Activated CD4-positive, alpha-beta T cell treated with anti-CD3 and anti-CD28 coated beads, Interleukin-2, amount 50 U/mL, for 1 hour (primary cell): ENCODE data around the gene SSNA1.
A peak's percentile ranks its signal among the peaks of the same experiment; 100 is the strongest.

Source experiments
- DNase-seq: peaks from one replicate; pipeline ENCODE4 v3.0.0-alpha.2; 2020

The SSNA1 gene

GRCh38 chr9:137156567-137157375, 31.7 kb upstream of the SSNA1 start:
- DNase-seq, result peak; percentile 57

- DNase-seq, result no peak
These were observed 30.7 kb upstream of the SSNA1 start for GRCh38 chr9:137157618-137158415.

GRCh38 chr9:137158625-137159024, 29.9 kb upstream of the SSNA1 start:
- no peak for DNase-seq

GRCh38 chr9:137159105-137160053, 29.1 kb upstream of the SSNA1 start:
- no peak for DNase-seq

GRCh38 chr9:137160054-137160425, 28.4 kb upstream of the SSNA1 start:
- DNase-seq, result no peak

- DNase-seq, result no peak
These were observed 27.5 kb upstream of the SSNA1 start for GRCh38 chr9:137160716-137161557.

- no peak for DNase-seq
These were observed 26.7 kb upstream of the SSNA1 start for GRCh38 chr9:137161558-137162486.

- no peak for DNase-seq
These were observed 25.7 kb upstream of the SSNA1 start for GRCh38 chr9:137162505-137163364.

GRCh38 chr9:137163365-137163715, 25.1 kb upstream of the SSNA1 start:
- no peak for DNase-seq

GRCh38 chr9:137163805-137164204, 24.7 kb upstream of the SSNA1 start:
- DNase-seq, result no peak

- DNase-seq, result no peak
These were observed 23.9 kb upstream of the SSNA1 start for GRCh38 chr9:137164370-137165249.

GRCh38 chr9:137165250-137165836, 23.1 kb upstream of the SSNA1 start:
- DNase-seq, result no peak

GRCh38 chr9:137166380-137167229, 21.9 kb upstream of the SSNA1 start:
- DNase-seq, result no peak

GRCh38 chr9:137167277-137167746, 21.2 kb upstream of the SSNA1 start:
- no peak for DNase-seq

- no peak for DNase-seq
These were observed 20.5 kb upstream of the SSNA1 start for GRCh38 chr9:137167747-137168572.

- no peak for DNase-seq
These were observed 19.9 kb upstream of the SSNA1 start for GRCh38 chr9:137168573-137168903.
